Measurements from ENCODE around the gene PCARE. TPM values are rescaled to one million over a fixed set of nuclear protein-coding genes. Genes with fewer than 3 reads are reported as not detected.

Gene PCARE
- total and polyA plus RNA-seq, 2 of the 8 experiments (the other 6 are each of a cell fraction or from before 2014, with no cell fraction given) = not detected

GRCh38 chr2:29123617-29124349 is 49.5 kb upstream of the PCARE start:
- Histone ChIP-seq H2BK20ac (ENCODE audit: low read length) (no peak overlapping the region), H3K4me3 (ENCODE audit: extremely low read depth in 1 of 4, insufficient read depth in 2 of 4, low read depth in 3 of 4, low read length in 4 of 4) (no peak overlapping the region), H3K9ac (replicated peaks in 1 of 4; ENCODE audit: extremely low read depth in 1 of 4, low read depth in 3 of 4, low read length in 3 of 4) (no peak overlapping the region), H2BK120ac (replicated peaks; ENCODE audit: low read depth, low read length) (no peak overlapping the region), H2BK15ac (ENCODE audit: low read length) (no peak overlapping the region), H3K4ac (replicated peaks; ENCODE audit: insufficient read length, low read depth, low read length) (no peak overlapping the region), H2BK12ac (ENCODE audit: low read depth, low read length) (no peak overlapping the region), H3K14ac (ENCODE audit: insufficient read length) (no peak overlapping the region), H3K36me3 (ENCODE audit: control insufficient read depth in 2 of 4, insufficient read depth in 4 of 4, low read length in 3 of 4) (no peaks in the 10 kb centered on the region), H3K23me2 (ENCODE audit: low read depth, low read length) (no peaks in the 10 kb centered on the region), H3K79me1 (ENCODE audit: low read depth, low read length) (no peaks in the 10 kb centered on the region), H4K20me1 (replicated peaks in 1 of 2; ENCODE audit: control insufficient read depth in 1 of 2, insufficient read depth in 2 of 2, low read length in 2 of 2) (no peaks in the 10 kb centered on the region), H3K27ac (ENCODE audit: low read depth, low read length) (no peak overlapping the region), H4K91ac (replicated peaks; ENCODE audit: insufficient read length, low read length) (no peak overlapping the region), H3K18ac (ENCODE audit: extremely low read depth, low read length) (no peak overlapping the region), H3K56ac (replicated peaks; ENCODE audit: insufficient read length, low read depth, low read length) (no peak overlapping the region), H3K23ac (ENCODE audit: insufficient read length) (no peak overlapping the region), H2BK5ac (ENCODE audit: low read depth, low read length) (no peak overlapping the region), H3K4me1 (replicated peaks in 1 of 4; ENCODE audit: control insufficient read depth in 3 of 4, insufficient read depth in 4 of 4, low read length in 3 of 4) (no peaks in the 10 kb centered on the region), H3K79me2 (ENCODE audit: control insufficient read depth in 1 of 2, insufficient read depth in 2 of 2, low read length in 2 of 2) (no peaks in the 10 kb centered on the region), H3K27me3 (replicated peaks in 1 of 4; ENCODE audit: control insufficient read depth in 3 of 4, extremely low read depth in 1 of 4, insufficient read depth in 3 of 4, low read length in 3 of 4) (no peaks in the 10 kb centered on the region; a peak in 1 of 7 replicates), H2AK5ac (ENCODE audit: low read depth, low read length) (no peak overlapping the region), H3K9me3 (ENCODE audit: insufficient read depth in 2 of 2, low read depth in 1 of 2, low read length in 1 of 2) (no peaks in the 10 kb centered on the region), H4K8ac (ENCODE audit: extremely low read depth, insufficient read depth, low read length) (no peak overlapping the region), H3K4me2 (ENCODE audit: insufficient read depth in 1 of 2, low read depth in 2 of 2, low read length in 2 of 2) (no peak overlapping the region), H2AFZ (ENCODE audit: low read length) (no peak overlapping the region), H4K5ac (ENCODE audit: insufficient read length, low read depth, low read length) (no peak overlapping the region)
- WGBS, 2 experiments (ENCODE audit: extremely low coverage in 1 of 2, insufficient coverage in 1 of 2, insufficient read length in 1 of 2, insufficient replicate concordance in 2 of 2, low coverage in 1 of 2, low lambda C conversion rate in 2 of 2, missing lambda C conversion rate in 1 of 2) = 90% methylated on average over 3 of the region's 3 CpGs; no CpG with 5 or more reads in 1 of the 2 experiments
- ChIA-PET CTCF (ENCODE audit: partially characterized antibody) (no interaction called here), POLR2A (ENCODE audit: partially characterized antibody) (no interaction called here)
- DNase-seq (ENCODE audit: low read depth in 1 of 2, low spot score in 2 of 2) (no peak), FAIRE-seq (no peak)
- TF ChIP-seq SRF (IDR thresholded peaks at IDR 0.05; ENCODE audit: low read depth, low read length) (no peak), HDAC6 (IDR thresholded peaks at IDR 0.05; ENCODE audit: low read depth, low read length) (no peak), ATF3 (IDR thresholded peaks at IDR 0.05; ENCODE audit: insufficient read depth, low read depth, low read length) (no peak), POLR2A (IDR thresholded peaks at IDR 0.05; ENCODE audit: control extremely low read depth in 1 of 2, low read depth in 2 of 2, low read length in 2 of 2) (no peak), TBP (IDR thresholded peaks at IDR 0.05; ENCODE audit: low read depth, low read length) (no peak), SP4 (IDR thresholded peaks at IDR 0.05; ENCODE audit: low read length) (no peak), TAF1 (IDR thresholded peaks at IDR 0.05; ENCODE audit: low read depth, low read length) (no peak), NRF1 (IDR thresholded peaks at IDR 0.05; ENCODE audit: low read depth, low read length) (no peak), EP300 (IDR thresholded peaks at IDR 0.05; ENCODE audit: borderline replicate concordance in 1 of 2, low read depth in 2 of 2, low read length in 2 of 2) (no peak), SIX5 (IDR thresholded peaks at IDR 0.05; ENCODE audit: low read depth, low read length) (no peak), RAD21 (IDR thresholded peaks at IDR 0.05 in 1 of 2, conservative IDR thresholded peaks at IDR 0.05 in 1 of 2; ENCODE audit: low read depth in 2 of 2, low read length in 2 of 2) (no peak), RXRA (IDR thresholded peaks at IDR 0.05; ENCODE audit: insufficient read depth, low read depth, low read length) (no peak), FOSL1 (IDR thresholded peaks at IDR 0.05; ENCODE audit: insufficient read depth, low read depth, low read length) (no peak)

Measured in H1 (cell line).